GM19395 (cell line): Measurements from ENCODE around the gene GABRB2.

Source experiments
- ATAC-seq: cut with Tn5 transposase; IDR thresholded peaks from one replicate; pipeline ENCODE4 v1.9.1; 2021; ENCODE audit warnings: mild to moderate bottlenecking, moderate library complexity; ENCODE audit not compliant: unreplicated experiment

GABRB2 gene

GRCh38 chr5:161391724-161392123, 154.8 kb downstream of the GABRB2 start:
- no peak for ATAC-seq

GRCh38 chr5:161391016-161391415, 155.5 kb downstream of the GABRB2 start:
- ATAC-seq = no peak

- no peak for ATAC-seq
Observed at GRCh38 chr5:161387121-161387520, 159.4 kb downstream of the GABRB2 start.

- ATAC-seq = no peak
Observed at GRCh38 chr5:161385027-161385426, 161.5 kb downstream of the GABRB2 start.

GRCh38 chr5:161382685-161383084, 163.8 kb downstream of the GABRB2 start:
- ATAC-seq = no peak

GRCh38 chr5:161380486-161380885, 166.0 kb downstream of the GABRB2 start:
- ATAC-seq = no peak

GRCh38 chr5:161378701-161379100, 167.8 kb downstream of the GABRB2 start:
- no peak for ATAC-seq

- ATAC-seq = no peak
Observed at GRCh38 chr5:161376034-161376433, 170.5 kb downstream of the GABRB2 start.

GRCh38 chr5:161373345-161373707, 173.2 kb downstream of the GABRB2 start:
- ATAC-seq = peak; percentile 27

- ATAC-seq = peak; percentile 64
Observed at GRCh38 chr5:161372682-161373344, 173.7 kb downstream of the GABRB2 start.

- no peak for ATAC-seq
Observed at GRCh38 chr5:161369022-161369421, 177.5 kb downstream of the GABRB2 start.

- ATAC-seq = no peak
Observed at GRCh38 chr5:161358446-161358845, 188.1 kb downstream of the GABRB2 start.

- no peak for ATAC-seq
Observed at GRCh38 chr5:161344234-161344633, 202.3 kb downstream of the GABRB2 start.

GRCh38 chr5:161342886-161343285, 203.6 kb downstream of the GABRB2 start:
- no peak for ATAC-seq

GRCh38 chr5:161340012-161340411, 206.5 kb downstream of the GABRB2 start:
- no peak for ATAC-seq

GRCh38 chr5:161333194-161333880, 213.2 kb downstream of the GABRB2 start:
- no peak for ATAC-seq

- ATAC-seq = no peak
Observed at GRCh38 chr5:161332343-161332742, 214.2 kb downstream of the GABRB2 start.

GRCh38 chr5:161314033-161314432, 232.5 kb downstream of the GABRB2 start:
- no peak for ATAC-seq

GRCh38 chr5:161312882-161313281, 233.6 kb downstream of the GABRB2 start:
- ATAC-seq = no peak

- peak; percentile 35 for ATAC-seq
Observed at GRCh38 chr5:161311965-161312364, 234.6 kb downstream of the GABRB2 start.

- peak; percentile 94 for ATAC-seq
Observed at GRCh38 chr5:161311146-161311708, 235.3 kb downstream of the GABRB2 start.

GRCh38 chr5:161306351-161306995, 240.1 kb downstream of the GABRB2 start:
- no peak for ATAC-seq
